Measurements from ENCODE around the gene MRPS18A. TPM values are rescaled to one million over a fixed set of nuclear protein-coding genes. Genes with fewer than 3 reads are reported as not detected.

Gene MRPS18A
- total RNA-seq, 1 experiment from 2014 or later: 47.3 TPM

GRCh38 chr6:43722920-43723545 is 35.4 kb upstream of the MRPS18A start:
- no peaks in the 10 kb centered on the region for H3K27me3 ChIP-seq
- DNase-seq: no peak
- no peaks in the 10 kb centered on the region for H3K36me3 ChIP-seq
- no peaks in the 10 kb centered on the region for H3K9me3 ChIP-seq
- no peak overlapping the region for H3K4me3 ChIP-seq

GRCh38 chr6:43720999-43721398 is 33.4 kb upstream of the MRPS18A start:
- no peak for DNase-seq
- Histone ChIP-seq H3K27me3 (no peaks in the 10 kb centered on the region), H3K9me3 (no peaks in the 10 kb centered on the region), H3K4me3 (no peak overlapping the region), H3K36me3 (no peaks in the 10 kb centered on the region)

GRCh38 chr6:43719511-43719910 is 31.9 kb upstream of the MRPS18A start:
- DNase-seq: no peak
- no peaks in the 10 kb centered on the region for H3K27me3 ChIP-seq

GRCh38 chr6:43718387-43719105 is 31.0 kb upstream of the MRPS18A start:
- DNase-seq: no peak

More at GRCh38 chr6:43719511-43719910, 31.9 kb upstream of the MRPS18A start:
- H3K9me3 ChIP-seq: no peaks in the 10 kb centered on the region
- no peak overlapping the region for H3K4me3 ChIP-seq
- no peaks in the 10 kb centered on the region for H3K36me3 ChIP-seq

GRCh38 chr6:43717822-43718221 is 30.2 kb upstream of the MRPS18A start:
- H3K4me3 ChIP-seq: no peak overlapping the region
- no peak for DNase-seq
- no peaks in the 10 kb centered on the region for H3K36me3 ChIP-seq
- no peaks in the 10 kb centered on the region for H3K9me3 ChIP-seq
- H3K27me3 ChIP-seq: no peaks in the 10 kb centered on the region

More at GRCh38 chr6:43718387-43719105, 31.0 kb upstream of the MRPS18A start:
- Histone ChIP-seq H3K27me3 (no peaks in the 10 kb centered on the region), H3K9me3 (no peaks in the 10 kb centered on the region), H3K36me3 (no peaks in the 10 kb centered on the region), H3K4me3 (no peak overlapping the region)

- Histone ChIP-seq H3K9me3 (no peaks in the 10 kb centered on the region), H3K4me3 (no peak overlapping the region), H3K27me3 (no peaks in the 10 kb centered on the region), H3K36me3 (no peaks in the 10 kb centered on the region)
- DNase-seq: no peak
Observed at GRCh38 chr6:43717389-43717788, 29.8 kb upstream of the MRPS18A start.

DNA sequence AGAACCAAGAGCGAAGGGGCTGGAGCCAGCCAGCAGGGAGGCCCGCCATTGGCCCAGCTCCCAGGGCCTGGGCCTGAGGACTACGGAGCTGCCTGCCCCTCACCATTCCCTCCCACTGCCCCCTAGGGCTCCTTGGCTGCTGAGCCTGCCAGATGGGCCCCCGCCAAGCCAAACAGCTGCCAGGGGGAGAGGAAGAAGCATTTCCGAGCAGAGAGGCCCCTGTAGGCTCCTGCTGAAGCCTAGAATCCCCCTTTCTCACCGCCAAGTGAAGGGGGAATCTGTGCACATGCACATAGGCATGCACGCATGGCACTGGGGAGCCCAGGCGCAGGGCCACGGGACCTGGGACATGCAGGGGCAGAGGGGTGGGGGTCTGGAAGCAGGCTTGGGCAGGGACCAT is 28.5 kb upstream of the MRPS18A start:
- peak; percentile 47 for DNase-seq
- Histone ChIP-seq H3K4me3 (no peak overlapping the region), H3K9me3 (no peaks in the 10 kb centered on the region), H3K27me3 (no peaks in the 10 kb centered on the region), H3K36me3 (no peaks in the 10 kb centered on the region)

DNA sequence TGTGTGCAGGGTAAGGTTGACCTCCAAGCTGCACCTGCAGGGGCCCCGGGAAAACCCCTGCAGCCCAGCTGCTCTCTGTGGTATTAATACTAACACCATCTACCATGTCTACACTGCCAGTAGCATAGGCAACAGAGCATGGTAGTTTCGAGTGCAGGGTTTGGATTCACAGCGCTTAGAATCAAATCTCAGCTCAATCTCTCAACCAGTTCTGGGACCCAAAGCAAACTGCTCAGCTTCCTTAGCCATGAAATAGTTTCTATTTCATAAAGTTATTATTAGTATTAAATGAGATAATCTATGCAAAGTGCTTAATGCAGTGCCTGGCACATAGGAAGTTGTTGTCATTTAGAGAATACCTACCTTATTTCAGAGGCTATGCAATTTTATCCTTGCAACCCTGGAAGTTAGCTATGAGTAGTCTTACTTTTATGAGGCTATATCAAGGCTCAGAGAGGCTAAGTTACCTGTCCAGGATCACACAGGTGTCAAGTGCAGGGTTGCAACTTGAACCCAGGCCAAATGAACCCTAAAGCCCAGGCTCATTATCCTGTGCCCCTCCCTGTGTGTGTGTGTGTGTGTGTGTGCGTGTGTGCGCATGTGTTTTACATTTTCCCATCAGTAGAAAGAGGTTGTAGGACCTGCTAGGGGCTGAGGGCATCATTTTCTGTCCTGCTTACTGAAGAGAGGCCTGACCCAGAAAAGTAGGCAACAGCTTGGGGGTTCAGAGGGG is 27.6 kb upstream of the MRPS18A start:
- no peaks in the 10 kb centered on the region for H3K36me3 ChIP-seq
- DNase-seq: no peak
- no peaks in the 10 kb centered on the region for H3K27me3 ChIP-seq
- H3K9me3 ChIP-seq: no peaks in the 10 kb centered on the region
- H3K4me3 ChIP-seq: no peak overlapping the region

GRCh38 chr6:43714311-43715055 is 26.9 kb upstream of the MRPS18A start:
- Histone ChIP-seq H3K9me3 (no peaks in the 10 kb centered on the region), H3K4me3 (no peak overlapping the region), H3K36me3 (no peaks in the 10 kb centered on the region), H3K27me3 (no peaks in the 10 kb centered on the region)
- no peak for DNase-seq

DNA sequence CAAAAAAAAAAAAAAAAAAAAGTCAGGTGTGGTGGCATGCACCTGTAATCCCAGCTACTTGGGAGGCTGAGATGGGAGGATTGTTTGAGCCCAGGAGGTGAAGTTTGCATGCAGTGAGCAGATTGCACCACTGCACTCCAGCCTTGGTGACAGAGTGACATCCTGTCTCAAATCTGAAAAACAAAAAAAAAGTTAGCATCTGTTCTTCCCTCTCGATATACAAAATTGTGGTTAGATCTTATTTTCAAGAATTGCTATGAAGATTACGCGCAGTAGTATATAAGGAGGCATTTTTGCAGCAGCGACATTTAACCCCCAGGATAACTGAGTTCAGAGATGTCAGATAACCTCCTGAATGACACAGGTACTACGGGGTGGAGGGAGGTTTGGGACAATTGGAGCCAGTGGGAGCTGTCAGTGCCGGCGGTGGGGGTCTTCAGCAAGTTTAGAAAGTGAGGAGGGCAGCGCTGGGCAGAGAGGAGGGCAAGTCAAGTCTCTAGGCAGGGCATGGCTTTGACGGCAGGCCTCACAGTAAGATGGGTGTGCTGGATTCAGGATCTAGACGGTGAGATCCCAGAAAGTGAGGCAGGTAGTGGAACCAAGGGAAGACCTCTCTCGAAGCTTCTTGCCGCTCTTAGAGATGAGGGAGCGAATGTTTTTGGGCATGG is 26.2 kb upstream of the MRPS18A start:
- no peaks in the 10 kb centered on the region for H3K36me3 ChIP-seq
- no peak for DNase-seq
- no peaks in the 10 kb centered on the region for H3K9me3 ChIP-seq
- no peak overlapping the region for H3K4me3 ChIP-seq
- H3K27me3 ChIP-seq: no peaks in the 10 kb centered on the region

- no peaks in the 10 kb centered on the region for H3K9me3 ChIP-seq
- H3K4me3 ChIP-seq: no peak overlapping the region
- no peaks in the 10 kb centered on the region for H3K36me3 ChIP-seq
- DNase-seq: no peak
- no peaks in the 10 kb centered on the region for H3K27me3 ChIP-seq
Observed at GRCh38 chr6:43712579-43712978, 25.0 kb upstream of the MRPS18A start.

- Histone ChIP-seq H3K36me3 (no peaks in the 10 kb centered on the region), H3K4me3 (no peak overlapping the region), H3K9me3 (no peaks in the 10 kb centered on the region), H3K27me3 (no peaks in the 10 kb centered on the region)
- no peak for DNase-seq
Observed at GRCh38 chr6:43710576-43710975, 23.0 kb upstream of the MRPS18A start.

GRCh38 chr6:43709654-43710303 is 22.2 kb upstream of the MRPS18A start:
- Histone ChIP-seq H3K36me3 (no peaks in the 10 kb centered on the region), H3K27me3 (no peaks in the 10 kb centered on the region), H3K9me3 (no peaks in the 10 kb centered on the region), H3K4me3 (no peak overlapping the region)
- no peak for DNase-seq

DNA sequence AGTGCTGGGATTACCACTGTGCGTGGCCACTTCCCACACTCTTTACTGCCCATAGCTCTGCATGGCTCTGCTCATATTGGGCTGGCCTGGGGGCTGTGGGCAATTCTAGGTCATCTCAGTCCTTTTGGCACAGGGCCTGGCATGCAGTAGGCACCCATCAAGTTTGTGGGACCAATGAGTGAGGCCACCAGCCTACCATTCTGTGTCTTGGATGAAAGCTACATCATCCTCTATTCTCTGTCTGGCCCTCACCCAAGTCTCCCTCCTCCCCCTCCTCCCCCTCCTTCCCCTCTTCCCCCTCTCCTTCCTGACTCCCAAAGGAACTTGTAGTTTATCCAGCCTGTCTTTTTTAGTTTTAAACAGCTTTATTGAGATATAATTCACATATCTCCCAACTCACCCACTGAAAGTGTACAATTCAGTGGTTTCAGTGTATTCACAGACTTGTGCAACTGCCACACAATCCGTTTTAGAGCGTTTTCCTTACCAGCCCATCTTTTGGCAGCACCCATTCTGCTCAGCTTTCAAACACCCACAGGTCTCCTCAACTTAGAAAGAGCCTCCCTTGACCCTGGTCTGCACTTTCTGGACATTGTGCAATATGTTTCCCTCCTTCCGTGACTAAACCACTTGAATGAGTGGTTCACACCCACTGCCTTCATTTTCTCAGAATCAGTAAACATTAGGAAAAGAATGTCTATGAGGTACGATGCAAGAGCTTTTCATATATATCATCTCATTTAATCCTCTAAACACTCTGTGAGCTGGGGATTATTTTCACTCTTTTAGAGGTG is 21.5 kb upstream of the MRPS18A start:
- Histone ChIP-seq H3K9me3 (no peaks in the 10 kb centered on the region), H3K36me3 (no peaks in the 10 kb centered on the region), H3K4me3 (no peak overlapping the region)

GRCh38 chr6:43707767-43708166 is 20.2 kb upstream of the MRPS18A start:
- Histone ChIP-seq H3K9me3 (no peaks in the 10 kb centered on the region), H3K4me3 (no peak overlapping the region), H3K36me3 (no peaks in the 10 kb centered on the region), H3K27me3 (no peaks in the 10 kb centered on the region)
- DNase-seq: no peak

More for the DNA sequence above, 21.5 kb upstream of the MRPS18A start:
- H3K27me3 ChIP-seq: no peaks in the 10 kb centered on the region
- peak; percentile 51 for DNase-seq
